Stomach (tissue), 4 donors: ENCODE data around the gene BCL2.

Experiments used
- POLR2A ChIP-seq, 4 donors: fragments of 450-650 bp; IDR thresholded peaks; one replicate each; pipeline ENCODE4 v1.6.1; 2016; ENCODE audit warnings: antibody characterized with exemption in 4 of 4, control low read depth in 2 of 4, mild to moderate bottlenecking in 1 of 4, moderate library complexity in 1 of 4
- TF ChIP-seq, protein P1 (sequence below), 7 experiments: fragments of 450-650 bp in 4 of 7; fragments of 200-600 bp in 3 of 7; sonication (generic) in 3 of 7; IDR thresholded peaks; one replicate each; pipeline ENCODE4 v1.5.1; 2016 to 2019; ENCODE audit warnings: antibody characterized with exemption in 7 of 7, control low read depth in 2 of 7, mild to moderate bottlenecking in 1 of 7

GRCh38 chr18:63143330-63143771 is 176.2 kb downstream of the BCL2 start:
- TF ChIP-seq, protein P1, sequence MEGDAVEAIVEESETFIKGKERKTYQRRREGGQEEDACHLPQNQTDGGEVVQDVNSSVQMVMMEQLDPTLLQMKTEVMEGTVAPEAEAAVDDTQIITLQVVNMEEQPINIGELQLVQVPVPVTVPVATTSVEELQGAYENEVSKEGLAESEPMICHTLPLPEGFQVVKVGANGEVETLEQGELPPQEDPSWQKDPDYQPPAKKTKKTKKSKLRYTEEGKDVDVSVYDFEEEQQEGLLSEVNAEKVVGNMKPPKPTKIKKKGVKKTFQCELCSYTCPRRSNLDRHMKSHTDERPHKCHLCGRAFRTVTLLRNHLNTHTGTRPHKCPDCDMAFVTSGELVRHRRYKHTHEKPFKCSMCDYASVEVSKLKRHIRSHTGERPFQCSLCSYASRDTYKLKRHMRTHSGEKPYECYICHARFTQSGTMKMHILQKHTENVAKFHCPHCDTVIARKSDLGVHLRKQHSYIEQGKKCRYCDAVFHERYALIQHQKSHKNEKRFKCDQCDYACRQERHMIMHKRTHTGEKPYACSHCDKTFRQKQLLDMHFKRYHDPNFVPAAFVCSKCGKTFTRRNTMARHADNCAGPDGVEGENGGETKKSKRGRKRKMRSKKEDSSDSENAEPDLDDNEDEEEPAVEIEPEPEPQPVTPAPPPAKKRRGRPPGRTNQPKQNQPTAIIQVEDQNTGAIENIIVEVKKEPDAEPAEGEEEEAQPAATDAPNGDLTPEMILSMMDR (IDR thresholded peaks at IDR 0.05), result no peak
- TF ChIP-seq POLR2A (IDR thresholded peaks at IDR 0.05), result no peak
